HG03520 (cell line): ENCODE data around the gene KLHL1.

Source experiments
- ATAC-seq: cut with Tn5 transposase; IDR thresholded peaks from one replicate; pipeline ENCODE4 v1.9.1; 2021; ENCODE audit warnings: mild to moderate bottlenecking, moderate library complexity; ENCODE audit not compliant: unreplicated experiment

Gene KLHL1

DNA sequence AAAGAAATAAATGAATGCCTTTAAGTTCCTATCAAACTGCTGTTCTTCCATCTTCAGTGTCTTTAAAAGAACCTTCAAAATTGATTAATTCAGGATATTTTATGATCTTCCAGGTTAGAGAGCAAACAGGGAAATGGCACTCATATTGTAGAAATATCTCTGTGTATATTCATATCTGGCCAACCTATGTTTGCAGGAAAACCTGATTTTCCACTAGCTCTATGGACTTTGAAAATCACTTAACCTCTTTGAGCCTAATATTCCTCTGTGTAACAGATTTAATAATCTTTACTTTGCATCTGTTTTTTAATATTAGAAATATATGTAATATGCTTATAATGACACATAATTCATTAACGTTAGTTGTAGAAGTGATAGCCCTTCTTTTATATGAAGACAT is 228.3 kb downstream of the KLHL1 start:
- no peak for ATAC-seq

DNA sequence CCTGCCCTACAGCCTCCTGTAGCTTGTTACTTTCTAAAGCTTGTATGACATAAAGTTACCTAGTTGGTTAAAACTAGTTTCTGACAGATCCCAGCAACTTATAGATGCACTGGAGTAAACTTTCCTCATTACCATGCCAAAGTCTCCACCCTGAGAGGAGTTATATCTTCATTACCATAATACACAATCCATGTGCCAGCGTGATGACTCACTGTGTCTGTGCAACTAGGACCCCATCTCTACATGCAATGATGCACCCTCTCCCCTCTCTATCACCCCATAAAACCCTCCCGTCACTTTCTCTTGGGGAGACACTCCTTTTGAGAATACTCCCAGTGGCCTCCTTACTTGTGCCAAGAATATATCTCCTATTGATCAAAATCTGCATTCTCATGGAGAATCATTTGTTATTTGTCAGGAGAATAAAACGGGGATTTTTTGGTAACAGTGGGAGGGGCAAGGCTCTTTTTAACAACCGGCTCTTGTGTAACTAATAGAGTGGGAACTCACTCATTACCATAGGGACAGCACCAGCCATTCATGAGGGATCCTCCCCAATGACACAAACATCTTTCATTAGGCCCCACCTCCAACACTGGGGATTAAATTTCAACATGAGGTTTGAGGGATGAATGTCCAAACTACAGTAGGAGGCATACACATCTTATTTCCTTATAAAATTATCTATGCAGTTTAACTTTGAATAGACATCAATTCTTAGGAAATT is 235.8 kb downstream of the KLHL1 start:
- ATAC-seq, result no peak

DNA sequence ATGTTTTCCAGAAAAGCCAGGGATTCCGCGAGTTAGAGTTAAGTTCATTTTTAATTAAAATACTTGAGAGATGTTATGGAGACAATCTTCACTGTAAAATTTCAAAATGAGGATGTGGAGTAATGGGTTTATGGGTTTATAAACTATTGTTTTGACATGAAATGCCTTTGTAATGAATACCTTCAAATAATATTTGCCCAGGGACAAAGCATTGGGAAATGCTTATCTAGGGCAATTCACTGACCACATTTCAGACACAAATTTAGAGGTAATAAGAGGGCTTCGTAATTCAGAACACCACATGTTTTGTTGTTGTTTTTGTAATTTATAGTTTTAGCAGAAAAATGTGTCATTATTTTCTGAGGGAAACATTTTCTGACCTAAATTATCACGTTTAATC is 241.7 kb downstream of the KLHL1 start:
- no peak for ATAC-seq

DNA sequence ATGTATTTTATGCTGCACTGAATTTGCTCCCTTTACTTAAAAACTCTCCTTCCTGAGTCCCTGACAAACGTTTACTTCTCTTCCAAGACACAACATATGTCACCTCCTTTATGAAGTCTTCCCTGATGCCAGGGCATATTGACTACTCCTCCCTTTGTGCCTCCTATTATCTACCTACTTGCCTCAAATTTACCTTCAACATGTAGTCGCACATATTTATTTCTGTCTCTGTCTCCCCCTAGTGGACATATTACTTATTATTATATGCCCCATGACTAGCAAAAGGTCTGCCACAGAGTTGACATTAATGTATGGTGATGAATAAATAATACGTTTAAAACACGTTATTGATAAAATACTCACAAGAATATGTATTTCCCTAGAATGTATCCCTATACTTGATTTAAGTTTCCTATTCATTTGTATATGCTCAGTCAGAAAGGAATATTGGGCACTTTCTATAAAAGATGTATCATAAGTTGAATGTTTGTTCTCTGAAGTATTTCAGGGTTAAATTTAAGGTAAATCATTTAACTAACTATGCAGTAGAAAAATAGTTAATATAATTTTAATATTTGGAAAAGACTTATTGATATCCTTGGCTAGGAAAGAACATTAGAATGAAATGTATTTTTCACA is 250.9 kb downstream of the KLHL1 start:
- peak; percentile 87 for ATAC-seq

DNA sequence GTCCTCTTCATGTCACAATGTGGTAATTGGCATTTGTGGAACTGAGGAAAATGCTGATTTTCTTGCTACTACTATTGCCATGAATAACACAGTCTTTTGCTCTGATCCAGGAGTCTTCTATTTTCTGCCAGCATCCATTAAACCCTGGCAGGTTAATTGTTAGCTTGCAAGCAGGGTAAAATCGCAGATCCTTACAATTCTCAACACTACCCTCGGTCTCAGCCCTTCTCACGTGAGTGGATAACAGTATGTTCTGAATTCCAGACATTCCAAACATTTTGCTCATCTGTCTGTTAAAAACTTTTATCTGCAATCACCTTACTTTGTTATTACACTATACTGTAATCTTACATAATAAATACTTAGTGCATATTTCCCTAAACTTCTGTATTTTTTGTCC is 251.9 kb downstream of the KLHL1 start:
- no peak for ATAC-seq

DNA sequence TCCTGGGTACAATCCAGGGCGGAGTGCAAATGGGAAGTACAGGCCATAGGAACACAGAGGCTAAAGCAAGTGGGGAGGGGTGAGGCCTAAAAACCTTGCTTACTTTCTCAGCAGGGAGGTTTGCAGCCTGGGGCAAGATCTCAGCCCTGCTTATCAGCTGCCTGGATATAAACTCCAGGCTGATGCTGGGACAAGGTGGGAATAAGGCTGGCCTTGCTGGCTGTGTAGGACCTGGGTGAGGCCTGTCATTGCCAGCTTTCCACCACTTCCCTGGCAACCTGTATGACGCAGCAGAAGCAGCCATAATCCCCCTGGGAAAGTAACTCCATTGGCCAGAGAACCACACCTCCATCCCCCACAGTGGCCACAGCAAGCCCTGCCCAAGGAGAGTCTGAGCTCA is 279.7 kb downstream of the KLHL1 start:
- no peak for ATAC-seq

DNA sequence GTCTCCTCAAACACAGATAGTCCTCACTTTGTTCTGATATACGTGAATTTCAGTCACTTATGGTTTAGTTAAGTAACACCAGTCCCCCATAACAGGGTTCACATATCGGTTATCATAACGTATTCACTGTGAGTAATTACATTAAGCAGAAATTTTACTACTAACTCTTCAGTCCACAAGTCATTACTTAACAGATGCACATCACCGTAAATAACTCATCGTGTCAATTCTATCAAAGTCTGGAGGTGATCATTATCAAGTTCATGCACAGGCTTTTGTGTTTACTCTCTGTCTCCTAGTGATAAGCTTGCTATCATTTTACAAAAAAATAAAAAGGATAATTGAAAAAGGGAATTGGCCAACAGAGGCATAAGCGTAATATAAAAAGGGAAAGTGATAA is 288.1 kb downstream of the KLHL1 start:
- ATAC-seq, result no peak

DNA sequence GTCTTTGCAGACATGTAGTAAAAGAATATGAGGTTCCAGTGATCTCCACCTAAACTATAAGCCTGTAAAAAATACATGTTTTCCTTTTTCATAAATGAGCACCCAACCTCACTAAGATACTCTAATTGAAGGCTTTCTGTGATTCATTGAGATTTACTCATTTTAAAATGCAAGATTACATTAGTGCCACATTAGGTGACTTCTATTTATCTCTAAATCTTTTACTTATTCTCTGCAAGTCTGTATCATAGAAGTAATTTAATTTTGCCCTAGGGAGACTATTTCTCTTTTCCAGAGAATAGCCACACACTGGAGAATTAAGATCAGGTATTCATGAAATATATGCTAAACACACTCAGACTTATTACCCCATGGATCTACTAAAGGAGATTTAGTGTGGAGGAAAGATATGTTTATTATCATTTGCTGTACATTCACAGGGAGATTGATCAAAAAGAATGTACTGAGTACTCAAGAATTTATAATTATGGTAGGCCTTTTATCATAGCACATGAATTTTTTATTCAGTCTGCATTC is 290.9 kb downstream of the KLHL1 start:
- ATAC-seq, result no peak

DNA sequence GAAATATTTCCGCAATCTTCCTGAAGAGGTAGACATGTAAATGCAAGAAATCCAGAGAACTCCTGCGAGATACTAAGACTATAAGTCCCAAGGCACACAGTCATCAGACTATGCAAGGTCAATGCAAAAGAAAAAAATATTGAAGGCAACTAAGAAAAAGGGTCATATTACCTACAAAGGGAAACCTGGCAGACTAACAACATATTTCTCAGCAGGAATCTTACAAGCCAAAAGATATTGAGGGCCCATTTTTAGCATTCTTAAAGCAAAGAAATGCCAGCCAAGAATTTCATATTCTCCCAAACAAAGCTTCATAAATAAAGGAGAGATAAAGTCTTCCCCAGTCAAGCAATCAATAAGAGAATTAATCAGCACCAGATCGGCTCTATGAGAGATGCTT is 299.1 kb downstream of the KLHL1 start:
- no peak for ATAC-seq

DNA sequence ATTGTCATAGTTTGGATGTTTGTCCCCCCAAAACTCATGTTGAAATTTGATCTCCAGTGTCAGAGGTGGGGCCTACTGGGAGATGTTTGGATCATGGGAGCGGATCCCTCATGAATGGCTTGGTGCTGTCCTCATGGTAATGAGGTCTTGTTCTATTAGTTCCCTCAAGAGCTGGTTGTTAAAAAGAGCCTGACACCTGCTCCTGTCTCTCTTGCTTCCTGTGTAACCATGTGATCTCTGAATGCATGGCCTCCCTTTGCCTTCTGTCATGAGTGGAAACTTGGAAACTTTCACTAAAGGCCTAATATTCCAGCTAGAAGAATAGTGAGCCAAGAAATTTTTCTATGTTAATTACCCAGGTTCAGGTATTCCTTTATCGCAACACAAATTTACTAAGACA is 312.0 kb downstream of the KLHL1 start:
- ATAC-seq, result no peak

DNA sequence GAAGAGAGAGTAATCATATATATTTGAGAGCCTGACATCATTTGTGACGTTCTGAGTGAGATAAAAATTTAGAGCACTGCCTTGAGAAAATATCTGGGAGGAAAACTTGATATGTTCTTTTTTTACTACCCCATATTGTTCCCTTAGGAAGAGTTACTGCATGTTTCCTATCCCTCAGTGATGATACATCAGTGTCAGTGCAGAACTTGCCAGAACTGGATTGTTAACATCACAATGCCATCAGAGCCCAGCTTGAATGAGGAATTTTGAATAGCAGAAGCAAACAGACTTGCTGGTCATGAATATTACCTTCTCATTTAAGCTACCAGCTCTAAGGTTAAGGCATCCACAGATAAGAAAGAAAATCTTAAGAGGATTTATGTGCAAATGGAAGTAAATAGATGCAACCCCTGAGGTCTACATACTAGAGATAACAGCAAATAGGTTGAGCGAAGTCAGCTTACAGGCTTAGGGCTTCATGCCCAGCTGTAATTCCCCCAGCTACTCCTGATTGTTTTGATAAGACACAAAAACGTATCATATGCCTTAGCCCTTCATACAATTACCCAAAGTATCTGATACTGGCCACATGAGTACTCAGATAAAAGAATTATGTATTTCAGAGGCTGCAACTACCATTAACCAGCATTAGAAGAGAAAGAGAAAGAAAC is 314.3 kb downstream of the KLHL1 start:
- no peak for ATAC-seq

DNA sequence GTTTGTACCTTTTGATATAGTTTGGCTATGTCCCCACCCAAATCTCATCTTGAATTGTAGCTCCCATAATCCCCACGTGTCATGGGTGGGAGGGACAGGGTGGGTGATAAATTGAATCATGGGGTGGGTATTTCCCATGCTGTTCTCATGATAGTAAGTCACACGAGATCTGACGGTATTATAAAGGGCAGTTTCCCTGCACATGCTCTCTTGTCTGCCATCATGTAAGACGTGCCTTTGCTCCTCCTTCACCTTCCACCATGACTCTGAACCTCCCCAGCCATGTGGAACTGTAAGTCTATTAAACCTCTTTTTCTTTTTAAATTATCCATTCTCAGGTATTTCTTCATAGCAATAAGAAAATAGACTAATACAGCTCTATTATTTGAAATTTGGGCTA is 331.3 kb downstream of the KLHL1 start:
- no peak for ATAC-seq

DNA sequence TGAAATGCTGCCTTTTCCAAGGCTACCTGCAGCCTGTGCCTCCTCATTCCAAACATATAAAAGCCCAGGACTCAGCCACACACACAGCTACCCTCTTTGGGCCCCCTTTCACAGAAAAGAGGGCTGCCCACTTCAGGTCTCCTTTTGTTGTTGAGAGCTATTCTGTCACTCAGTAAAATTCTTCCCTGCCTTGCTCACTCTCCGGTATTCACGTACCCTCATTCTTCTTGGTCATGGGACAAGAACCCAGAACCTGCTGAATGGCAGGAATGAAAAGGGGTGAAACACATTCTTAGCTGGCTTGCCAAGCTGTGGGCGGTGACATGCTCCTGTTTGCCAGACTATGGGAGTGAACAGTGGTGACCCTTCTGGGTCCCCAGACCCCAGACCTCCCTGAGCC is 338.6 kb downstream of the KLHL1 start:
- no peak for ATAC-seq

DNA sequence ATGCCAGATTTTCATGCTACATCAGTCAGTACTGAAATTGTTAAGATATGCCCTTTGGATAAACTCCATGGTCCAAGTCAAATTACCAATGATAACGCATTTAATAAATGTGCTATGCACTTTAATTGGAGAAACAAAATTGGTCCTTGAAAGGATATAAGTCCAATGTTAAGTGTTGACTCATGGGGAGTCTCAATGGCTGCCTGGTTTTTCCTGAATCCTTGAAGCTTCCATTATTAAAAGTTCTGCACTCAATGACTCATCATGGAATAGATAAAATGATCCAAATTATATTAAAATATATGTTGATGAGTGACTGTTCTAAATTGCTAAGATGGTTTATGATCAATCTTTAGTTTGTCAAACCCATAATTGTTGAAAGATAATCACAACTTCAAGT is 346.7 kb downstream of the KLHL1 start:
- ATAC-seq, result no peak

DNA sequence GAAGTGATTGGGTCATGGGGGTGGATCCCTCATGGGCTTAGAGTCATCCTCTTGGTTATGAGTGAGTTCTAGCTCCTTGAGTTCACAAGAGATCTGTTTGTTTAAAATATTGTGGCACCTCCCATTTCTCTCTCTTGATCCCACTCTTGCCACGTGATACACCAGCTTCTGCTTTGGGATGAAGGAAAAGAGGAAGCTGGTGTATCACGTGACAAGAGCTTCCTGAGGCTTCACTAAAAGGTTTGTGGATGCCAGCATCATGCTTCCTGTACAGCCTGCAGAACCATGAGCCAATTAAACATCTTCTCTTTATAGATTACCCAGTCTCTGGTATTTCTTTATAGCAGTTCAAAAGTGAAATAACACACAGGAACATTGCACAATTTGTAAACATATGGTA is 353.2 kb downstream of the KLHL1 start:
- ATAC-seq, result no peak

DNA sequence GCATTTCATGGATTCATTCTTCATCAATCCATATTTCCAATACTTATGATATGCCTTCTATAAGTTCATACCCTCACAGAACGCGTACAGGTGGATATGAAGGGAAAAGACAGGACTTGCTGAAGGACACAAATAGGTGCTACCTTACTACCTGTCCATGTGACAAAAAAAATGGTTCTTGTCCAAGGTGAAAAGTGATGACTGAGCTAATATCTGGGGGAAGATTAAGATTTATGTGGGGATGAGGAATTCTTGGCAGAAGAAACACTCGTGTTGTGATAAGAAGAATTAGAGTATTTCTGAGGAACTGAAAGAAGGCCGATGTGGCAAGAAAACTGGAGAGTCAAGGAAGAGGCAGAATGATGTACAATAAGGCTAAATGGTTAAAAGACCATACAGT is 357.0 kb downstream of the KLHL1 start:
- no peak for ATAC-seq

DNA sequence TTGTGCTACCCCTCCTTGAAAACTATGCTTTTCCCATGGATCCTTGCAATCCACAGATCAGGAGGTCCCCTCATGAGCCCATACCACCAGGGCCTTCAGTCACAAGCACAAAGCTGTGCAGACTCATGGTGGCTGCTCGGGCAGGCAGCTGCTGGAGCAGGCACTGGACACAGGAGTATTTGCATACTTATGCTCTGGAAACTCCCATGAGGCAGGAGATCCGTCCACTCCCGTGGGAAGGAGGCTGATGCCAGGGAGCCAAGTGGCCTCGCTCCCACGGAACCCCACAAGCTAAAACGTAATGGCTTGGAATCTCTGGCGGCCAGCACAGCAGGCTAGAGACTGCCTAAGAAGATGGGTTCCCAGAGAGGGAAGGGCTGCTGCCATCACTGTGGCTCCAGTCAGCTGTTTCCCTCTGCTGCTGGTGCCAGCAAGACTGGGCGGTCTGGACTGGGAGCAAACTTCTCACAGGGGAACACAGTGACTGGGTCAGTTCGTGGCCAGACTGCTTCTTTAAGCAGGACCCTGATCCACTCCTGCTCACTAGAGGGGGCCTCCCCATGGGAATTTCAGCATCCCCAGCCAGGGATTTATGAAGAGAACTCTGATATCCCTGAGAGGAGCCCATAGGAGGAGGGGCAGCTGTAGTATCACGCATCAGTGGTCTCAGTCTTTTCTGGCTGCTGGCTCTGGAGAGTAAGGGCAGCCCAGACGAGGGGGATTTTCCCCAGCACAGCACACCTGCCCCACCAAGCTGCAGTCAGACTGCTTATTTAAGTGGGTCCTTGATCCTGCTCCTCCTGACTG is 370.9 kb downstream of the KLHL1 start:
- no peak for ATAC-seq

DNA sequence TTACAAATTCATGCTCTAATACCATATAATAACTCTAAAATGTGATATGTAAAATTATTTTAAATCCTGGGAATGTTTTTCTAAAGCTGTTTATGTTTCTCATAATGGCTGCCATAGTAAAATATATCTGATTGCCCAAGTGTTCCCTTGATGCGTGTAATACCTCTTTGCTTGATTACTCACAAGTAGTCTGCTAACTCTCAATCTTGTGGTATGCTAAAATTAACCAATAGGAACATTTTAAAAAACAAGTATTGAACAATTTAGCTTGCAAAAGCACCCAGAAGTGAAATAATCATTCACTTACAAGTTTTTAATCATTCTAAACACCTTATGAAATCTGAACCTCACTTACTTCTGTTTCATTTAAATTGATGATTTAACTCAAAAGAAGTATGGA is 386.6 kb downstream of the KLHL1 start:
- no peak for ATAC-seq

DNA sequence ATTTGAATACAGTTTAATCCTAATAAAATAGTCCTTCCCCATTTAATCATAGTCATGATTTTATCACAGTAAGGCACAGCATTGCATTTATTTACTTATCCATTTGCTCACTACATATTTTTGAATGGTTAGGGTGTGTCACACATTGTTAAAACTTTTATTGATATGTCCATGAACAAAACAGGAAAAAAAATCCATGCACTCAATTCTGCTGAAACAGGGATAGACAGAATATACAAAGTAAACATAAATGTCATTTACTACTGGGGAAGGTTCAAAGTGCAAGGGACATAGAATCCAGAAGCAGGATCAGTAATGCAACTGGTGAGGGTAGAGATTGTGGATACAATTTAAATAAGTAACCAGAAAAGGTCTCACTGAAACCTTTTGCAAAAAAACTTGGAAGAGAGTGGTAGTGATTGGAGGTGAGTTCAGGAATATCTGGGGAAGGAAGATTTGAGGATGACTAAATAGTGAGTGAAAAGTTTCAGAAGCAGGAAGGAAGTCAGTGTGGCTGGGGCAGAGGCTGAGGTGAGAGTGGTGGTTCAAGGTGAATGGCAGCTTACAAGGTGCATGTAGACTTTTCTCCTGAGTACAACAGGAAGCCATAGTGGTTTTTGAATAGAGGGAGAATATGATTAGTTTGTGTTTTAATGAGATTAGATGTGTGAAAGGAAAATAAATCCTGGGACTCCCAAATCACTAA is 387.8 kb downstream of the KLHL1 start:
- no peak for ATAC-seq

DNA sequence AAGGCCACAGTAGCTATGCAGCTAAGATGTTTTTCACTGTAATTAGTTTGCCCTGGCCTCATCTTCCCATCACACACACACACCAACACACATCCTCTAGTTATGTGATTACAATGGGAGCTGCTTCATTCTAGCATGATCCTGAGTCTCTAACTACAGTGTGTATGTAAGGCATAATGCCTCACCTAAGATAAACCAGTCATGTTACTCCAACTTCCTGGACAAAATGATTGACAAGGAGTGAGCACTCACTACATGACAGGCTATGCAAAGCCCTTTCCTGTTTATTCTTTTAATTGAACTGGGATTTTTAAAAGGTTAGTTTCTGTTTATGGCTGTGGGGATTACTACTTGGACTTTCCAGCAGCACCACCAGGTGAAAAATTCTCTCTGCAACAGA is 401.4 kb downstream of the KLHL1 start:
- no peak for ATAC-seq

DNA sequence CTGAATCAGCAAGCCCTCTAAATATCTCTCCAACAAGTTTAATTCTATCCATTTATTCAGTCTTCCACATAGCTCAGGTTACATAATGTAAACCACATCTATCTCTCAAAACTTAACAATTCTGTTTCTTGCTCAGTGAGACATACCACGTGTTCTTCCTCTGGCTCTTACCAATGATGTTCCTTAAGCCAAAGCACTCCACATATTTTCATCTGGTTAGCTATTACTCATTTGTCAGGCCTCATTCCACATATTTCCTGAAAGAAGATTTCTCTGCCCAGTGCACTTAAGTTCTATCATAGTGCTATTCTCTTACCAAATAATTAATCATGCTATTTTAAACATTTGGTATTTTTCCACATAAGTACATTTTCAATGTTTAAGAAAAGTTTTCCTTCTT is 403.9 kb downstream of the KLHL1 start:
- ATAC-seq, result no peak
